ENCODE data around the gene KANSL1. TPM values are rescaled to one million over a fixed set of nuclear protein-coding genes. Genes with fewer than 3 reads are reported as not detected.
A peak's percentile ranks its signal among the peaks of the same experiment; 100 is the strongest.

The KANSL1 gene
- polyA plus RNA-seq, 3 donors: 3.1 to 31.9 (median 4.6) TPM

DNA sequence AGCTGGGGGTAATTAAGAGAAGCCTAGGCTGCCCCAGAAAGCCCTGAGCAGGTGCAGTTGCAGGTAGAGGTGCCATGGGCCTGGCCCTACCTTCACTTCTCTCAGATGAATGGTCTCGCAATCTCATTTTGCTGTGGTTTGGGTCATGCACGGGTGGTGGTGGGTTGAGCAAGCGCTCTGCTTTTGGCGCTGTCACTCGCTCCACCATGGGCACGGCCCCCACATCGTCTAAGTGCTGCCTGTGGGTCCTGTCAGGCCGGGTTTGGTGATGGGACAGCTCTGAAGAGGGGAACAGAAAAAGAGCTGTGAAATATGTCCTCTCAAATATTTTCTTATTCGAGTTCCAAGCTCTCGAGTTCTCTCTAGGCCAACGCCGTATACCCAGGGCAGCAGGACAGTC, 154.3 kb downstream of the KANSL1 start:
- Mint-ChIP-seq H3K4me1 (no peaks in the 10 kb centered on the region), H3K4me3 (no peak overlapping the region), H3K27me3 (ENCODE audit: low read depth in 3 of 3) (no peaks in the 10 kb centered on the region), H3K27ac (peak overlapping the region in 1 of 7 donors; percentile 22), H3K36me3 (peaks cover 90 to 96% of the 10 kb centered on the region in 2 donors), H3K9me3 (peaks cover 0 to 2% (median 0%) of the 10 kb centered on the region in 7 donors)
- Histone ChIP-seq H3K9me3 (replicated peaks in 1 of 2; ENCODE audit: control insufficient read depth in 1 of 2, insufficient read depth in 1 of 2, low read length in 2 of 2) (no peaks in the 10 kb centered on the region), H3K27ac (ENCODE audit: low read depth in 1 of 2, low read length in 2 of 2) (no peak overlapping the region), H3K79me2 (ENCODE audit: insufficient read depth, low read length) (peaks cover 3% of the 10 kb centered on the region), H3K4me1 (ENCODE audit: control insufficient read depth in 1 of 2, insufficient read depth in 2 of 2, low read length in 2 of 2) (no peaks in the 10 kb centered on the region), H2AFZ (ENCODE audit: insufficient read depth, low read depth, low read length, poor library complexity, severe bottlenecking) (no peak overlapping the region), H3K27me3 (ENCODE audit: control insufficient read depth in 2 of 2, insufficient read depth in 2 of 2, low read length in 2 of 2) (no peaks in the 10 kb centered on the region), H4K20me1 (ENCODE audit: insufficient read depth, low read length) (peaks cover 12% of the 10 kb centered on the region), H3K4me2 (replicated peaks; ENCODE audit: extremely low read depth, low read length, poor library complexity, severe bottlenecking) (no peak overlapping the region), H3K4me3 (replicated peaks in 1 of 3; ENCODE audit: low read depth in 2 of 3, low read length in 3 of 3) (no peak overlapping the region), H3K9ac (ENCODE audit: insufficient read depth, low read length, poor library complexity, severe bottlenecking) (no peak overlapping the region), H3K36me3 (replicated peaks in 1 of 2; ENCODE audit: control insufficient read depth in 1 of 2, insufficient read depth in 2 of 2, low read length in 2 of 2) (peaks cover 89 to 100% of the 10 kb centered on the region in 2 donors)
- intact Hi-C loops (cut with micrococcal nuclease): no loop called here
- TF ChIP-seq, protein P1, sequence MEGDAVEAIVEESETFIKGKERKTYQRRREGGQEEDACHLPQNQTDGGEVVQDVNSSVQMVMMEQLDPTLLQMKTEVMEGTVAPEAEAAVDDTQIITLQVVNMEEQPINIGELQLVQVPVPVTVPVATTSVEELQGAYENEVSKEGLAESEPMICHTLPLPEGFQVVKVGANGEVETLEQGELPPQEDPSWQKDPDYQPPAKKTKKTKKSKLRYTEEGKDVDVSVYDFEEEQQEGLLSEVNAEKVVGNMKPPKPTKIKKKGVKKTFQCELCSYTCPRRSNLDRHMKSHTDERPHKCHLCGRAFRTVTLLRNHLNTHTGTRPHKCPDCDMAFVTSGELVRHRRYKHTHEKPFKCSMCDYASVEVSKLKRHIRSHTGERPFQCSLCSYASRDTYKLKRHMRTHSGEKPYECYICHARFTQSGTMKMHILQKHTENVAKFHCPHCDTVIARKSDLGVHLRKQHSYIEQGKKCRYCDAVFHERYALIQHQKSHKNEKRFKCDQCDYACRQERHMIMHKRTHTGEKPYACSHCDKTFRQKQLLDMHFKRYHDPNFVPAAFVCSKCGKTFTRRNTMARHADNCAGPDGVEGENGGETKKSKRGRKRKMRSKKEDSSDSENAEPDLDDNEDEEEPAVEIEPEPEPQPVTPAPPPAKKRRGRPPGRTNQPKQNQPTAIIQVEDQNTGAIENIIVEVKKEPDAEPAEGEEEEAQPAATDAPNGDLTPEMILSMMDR (IDR thresholded peaks at IDR 0.05): no peak
- no peak for DNase-seq
- WGBS (ENCODE audit: insufficient coverage): 95% methylated on average over 9 of the region's 12 CpGs

DNA sequence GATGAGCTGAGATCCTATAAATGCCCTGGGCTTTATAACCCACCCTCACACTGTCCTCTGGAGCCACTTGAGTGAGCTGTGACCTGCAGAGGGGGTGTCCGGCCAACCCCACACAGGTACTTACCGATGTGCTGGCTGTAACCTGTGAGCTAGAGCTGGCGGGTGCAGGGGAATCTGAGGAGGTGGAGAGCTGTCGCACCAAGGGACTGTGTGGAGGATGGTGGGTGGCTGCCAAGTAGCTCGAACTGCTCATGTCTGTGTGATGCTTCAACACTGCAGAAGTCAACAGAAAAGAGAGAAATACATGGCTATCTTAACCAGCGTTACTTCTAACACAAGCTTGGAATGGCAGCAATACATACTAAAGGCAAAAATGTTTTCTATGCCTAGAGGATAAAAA, 154.8 kb downstream of the KANSL1 start:
- H3K4me3 ChIP-seq (replicated peaks in 1 of 3; ENCODE audit: low read depth in 2 of 3, low read length in 3 of 3): no peak overlapping the region
- intact Hi-C loops (cut with micrococcal nuclease): no loop called here
- H3K27ac ChIP-seq (ENCODE audit: low read depth in 1 of 2, low read length in 2 of 2): no peak overlapping the region
- Mint-ChIP-seq H3K4me3 (no peak overlapping the region), H3K4me1 (no peaks in the 10 kb centered on the region), H3K27ac (peak overlapping the region in 3 of 7 donors; percentile 11 to 55 (median 32)), H3K27me3 (ENCODE audit: low read depth in 3 of 3) (no peaks in the 10 kb centered on the region), H3K36me3 (peaks cover 90 to 95% of the 10 kb centered on the region in 2 donors), H3K9me3 (peaks cover 0 to 2% (median 0%) of the 10 kb centered on the region in 7 donors)
- no peak overlapping the region for H3K9ac ChIP-seq (ENCODE audit: insufficient read depth, low read length, poor library complexity, severe bottlenecking)
- no peaks in the 10 kb centered on the region for H3K9me3 ChIP-seq (replicated peaks in 1 of 2; ENCODE audit: control insufficient read depth in 1 of 2, insufficient read depth in 1 of 2, low read length in 2 of 2)
- DNase-seq: no peak
- no peaks in the 10 kb centered on the region for H3K27me3 ChIP-seq (ENCODE audit: control insufficient read depth in 2 of 2, insufficient read depth in 2 of 2, low read length in 2 of 2)
- no peaks in the 10 kb centered on the region for H3K79me2 ChIP-seq (ENCODE audit: insufficient read depth, low read length)
- H2AFZ ChIP-seq (ENCODE audit: insufficient read depth, low read depth, low read length, poor library complexity, severe bottlenecking): no peak overlapping the region
- H3K36me3 ChIP-seq (replicated peaks in 1 of 2; ENCODE audit: control insufficient read depth in 1 of 2, insufficient read depth in 2 of 2, low read length in 2 of 2): peaks cover 90 to 100% of the 10 kb centered on the region in 2 donors
- H3K4me2 ChIP-seq (replicated peaks; ENCODE audit: extremely low read depth, low read length, poor library complexity, severe bottlenecking): no peak overlapping the region
- WGBS (ENCODE audit: insufficient coverage): 100% methylated on average over 2 of the region's 6 CpGs
- H4K20me1 ChIP-seq (ENCODE audit: insufficient read depth, low read length): peaks cover 12% of the 10 kb centered on the region
- TF ChIP-seq, protein P1 (IDR thresholded peaks at IDR 0.05): no peak
- no peaks in the 10 kb centered on the region for H3K4me1 ChIP-seq (ENCODE audit: control insufficient read depth in 1 of 2, insufficient read depth in 2 of 2, low read length in 2 of 2)

Data from CD14-positive monocyte (primary cell).